SH-SY5Y (cell line): ENCODE measurements around the gene CNTFR.

ENCODE experiments used
- GATA2 ChIP-seq: IDR thresholded peaks from 2 replicates; pipeline ENCODE4 v1.6.1; 2011; ENCODE audit warnings: mild to moderate bottlenecking, low read depth, low read length
- GATA3 ChIP-seq: IDR thresholded peaks from 2 replicates; pipeline ENCODE4 v1.6.1; 2011; ENCODE audit warnings: low read depth, mild to moderate bottlenecking, low read length, moderate library complexity

- TF ChIP-seq GATA2, result no peak
- no peak for TF ChIP-seq GATA3
Observed at GRCh38 chr9:34552606-34552981, 36.9 kb downstream of the CNTFR start.
